Measurements from ENCODE around the gene ABCA4.
"Not testable (repeated sequence)": the region's sequence is repeated elsewhere in the genome, so short reads cannot be mapped to it uniquely, and the experiment has no call there.

ABCA4 gene

GRCh38 chr1:94011709-94012595 lies 109.0 kb downstream of the ABCA4 start:
- no peak for DNase-seq (ENCODE audit: low read depth in 3 of 3, low spot score in 1 of 3)

- no peak for DNase-seq (ENCODE audit: low read depth in 3 of 3, low spot score in 1 of 3)
These were observed 109.8 kb downstream of the ABCA4 start for GRCh38 chr1:94011129-94011528.

- DNase-seq (ENCODE audit: low read depth in 3 of 3, low spot score in 1 of 3): no peak
These were observed 111.6 kb downstream of the ABCA4 start for GRCh38 chr1:94009304-94009703.

- no peak for DNase-seq (ENCODE audit: low read depth in 3 of 3, low spot score in 1 of 3)
These were observed 114.3 kb downstream of the ABCA4 start for GRCh38 chr1:94006604-94007003.

- no peak for DNase-seq (ENCODE audit: low read depth in 3 of 3, low spot score in 1 of 3)
These were observed 116.0 kb downstream of the ABCA4 start for GRCh38 chr1:94004924-94005323.

- no peak for DNase-seq (ENCODE audit: low read depth in 3 of 3, low spot score in 1 of 3)
These were observed 118.7 kb downstream of the ABCA4 start for GRCh38 chr1:94002046-94002787.

- no peak for DNase-seq (ENCODE audit: low read depth in 3 of 3, low spot score in 1 of 3)
These were observed 119.4 kb downstream of the ABCA4 start for GRCh38 chr1:94001397-94002045.

- no peak for DNase-seq (ENCODE audit: low read depth in 3 of 3, low spot score in 1 of 3)
These were observed 120.3 kb downstream of the ABCA4 start for GRCh38 chr1:94000510-94001282.

GRCh38 chr1:93999840-94000415 lies 121.0 kb downstream of the ABCA4 start:
- DNase-seq (ENCODE audit: low read depth in 3 of 3, low spot score in 1 of 3): no peak

GRCh38 chr1:93998532-93998931 lies 122.4 kb downstream of the ABCA4 start:
- not testable (repeated sequence) for DNase-seq (ENCODE audit: low read depth in 3 of 3, low spot score in 1 of 3)

GRCh38 chr1:93997756-93998155 lies 123.2 kb downstream of the ABCA4 start:
- no peak for DNase-seq (ENCODE audit: low read depth in 3 of 3, low spot score in 1 of 3)

- DNase-seq (ENCODE audit: low read depth in 3 of 3, low spot score in 1 of 3): no peak
These were observed 125.0 kb downstream of the ABCA4 start for GRCh38 chr1:93995837-93996536.

- no peak for DNase-seq (ENCODE audit: low read depth in 3 of 3, low spot score in 1 of 3)
These were observed 127.2 kb downstream of the ABCA4 start for GRCh38 chr1:93993731-93994130.

GRCh38 chr1:93992954-93993353 lies 128.0 kb downstream of the ABCA4 start:
- DNase-seq (ENCODE audit: low read depth in 3 of 3, low spot score in 1 of 3): no peak

- no peak for DNase-seq (ENCODE audit: low read depth in 3 of 3, low spot score in 1 of 3)
These were observed 128.8 kb downstream of the ABCA4 start for GRCh38 chr1:93992190-93992589.

- no peak for DNase-seq (ENCODE audit: low read depth in 3 of 3, low spot score in 1 of 3)
These were observed 129.7 kb downstream of the ABCA4 start for GRCh38 chr1:93991271-93991670.

GRCh38 chr1:93990477-93990876 lies 130.5 kb downstream of the ABCA4 start:
- not testable (repeated sequence) for DNase-seq (ENCODE audit: low read depth in 3 of 3, low spot score in 1 of 3)

- DNase-seq (ENCODE audit: low read depth in 3 of 3, low spot score in 1 of 3): no peak
These were observed 130.9 kb downstream of the ABCA4 start for GRCh38 chr1:93990010-93990409.

GRCh38 chr1:93989601-93990000 lies 131.3 kb downstream of the ABCA4 start:
- DNase-seq (ENCODE audit: low read depth in 3 of 3, low spot score in 1 of 3): no peak
